GM19467 (cell line): ENCODE data around the gene LRRK2.
"Not testable (repeated sequence)": the region's sequence is repeated elsewhere in the genome, so short reads cannot be mapped to it uniquely, and the experiment has no call there.

Experiments used
- ATAC-seq: cut with Tn5 transposase; IDR thresholded peaks from one replicate; pipeline ENCODE4 v1.9.1; 2021; ENCODE audit warnings: mild to moderate bottlenecking, moderate library complexity; ENCODE audit not compliant: unreplicated experiment

LRRK2 gene

DNA sequence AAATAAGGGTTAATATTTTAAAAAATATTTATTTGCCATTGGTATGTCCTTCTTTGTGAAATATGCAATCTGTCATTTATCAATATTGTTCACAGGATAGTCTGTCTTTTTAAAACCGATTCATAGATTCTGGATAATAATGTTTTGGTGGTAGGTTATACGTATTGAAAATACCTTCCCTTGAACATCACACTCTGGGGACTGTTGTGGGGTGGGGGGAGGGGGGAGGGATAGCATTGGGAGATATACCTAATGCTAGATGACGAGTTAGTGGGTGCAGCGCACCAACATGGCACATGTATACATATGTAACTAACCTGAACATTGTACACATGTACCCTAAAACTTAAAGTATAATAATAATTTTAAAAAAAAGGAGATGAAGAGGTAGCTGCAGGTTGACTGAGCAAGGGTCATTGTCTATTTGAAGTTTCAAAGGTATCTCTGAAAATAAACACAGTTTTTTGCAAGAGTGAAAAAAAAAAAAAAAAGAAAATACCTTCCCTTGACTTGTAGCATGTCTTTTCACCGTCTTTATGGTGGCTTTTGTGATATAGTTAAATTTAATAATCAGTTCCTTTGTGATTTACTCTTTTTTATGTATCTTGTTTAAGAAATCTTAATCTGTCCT, 19.8 kb downstream of the LRRK2 start:
- ATAC-seq, result not testable (repeated sequence)

DNA sequence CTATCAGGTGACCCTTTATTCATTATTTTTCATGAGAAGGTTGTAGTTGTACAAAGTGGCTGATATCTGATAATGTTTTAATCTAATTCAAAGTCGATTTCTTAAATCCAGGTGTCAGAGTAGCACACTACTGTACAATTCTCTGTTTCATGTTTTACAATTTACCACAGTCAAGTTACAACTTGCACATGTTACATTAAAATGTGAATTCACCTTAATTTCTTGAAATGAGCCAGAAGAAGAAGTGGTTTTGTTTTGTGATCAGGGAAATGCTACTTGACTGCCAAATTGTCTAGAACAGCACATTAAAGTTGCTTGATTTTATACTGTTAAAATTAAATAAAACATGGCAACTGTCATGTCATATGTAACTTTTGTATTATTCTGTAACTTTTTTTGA, 23.2 kb downstream of the LRRK2 start:
- no peak for ATAC-seq

DNA sequence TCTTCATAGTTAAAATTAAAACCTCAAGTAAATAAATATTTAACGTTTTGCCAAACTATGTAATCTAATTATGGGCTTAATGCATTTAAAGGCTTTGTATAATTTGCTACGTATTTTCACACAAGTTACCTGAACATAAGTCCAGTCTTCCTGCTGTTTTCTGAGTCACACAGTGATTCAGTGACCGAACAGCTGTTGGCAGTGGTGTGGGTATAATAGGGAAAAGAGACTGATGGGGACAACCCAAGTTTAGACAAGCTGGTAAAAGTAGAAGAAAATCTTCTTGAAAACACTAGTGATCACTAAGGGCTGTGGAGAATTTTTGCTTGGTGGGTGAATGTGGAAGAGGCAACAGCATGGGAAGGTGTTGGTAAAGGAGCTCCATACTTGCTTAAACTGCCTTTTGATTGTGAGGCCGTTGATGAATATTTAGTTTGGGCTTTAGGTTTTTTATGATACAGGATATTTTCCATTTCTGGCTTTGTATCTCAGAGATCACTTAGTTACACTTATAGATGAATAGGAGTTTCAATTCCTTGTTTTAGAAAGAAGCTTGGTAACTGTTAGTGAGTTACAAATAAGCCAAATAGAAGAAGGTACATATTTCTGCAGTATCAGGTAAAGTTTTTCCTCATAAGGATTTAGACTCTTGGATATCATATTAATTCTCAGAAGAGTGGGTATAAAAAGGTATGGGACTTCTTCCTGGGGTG, 23.9 kb downstream of the LRRK2 start:
- no peak for ATAC-seq

DNA sequence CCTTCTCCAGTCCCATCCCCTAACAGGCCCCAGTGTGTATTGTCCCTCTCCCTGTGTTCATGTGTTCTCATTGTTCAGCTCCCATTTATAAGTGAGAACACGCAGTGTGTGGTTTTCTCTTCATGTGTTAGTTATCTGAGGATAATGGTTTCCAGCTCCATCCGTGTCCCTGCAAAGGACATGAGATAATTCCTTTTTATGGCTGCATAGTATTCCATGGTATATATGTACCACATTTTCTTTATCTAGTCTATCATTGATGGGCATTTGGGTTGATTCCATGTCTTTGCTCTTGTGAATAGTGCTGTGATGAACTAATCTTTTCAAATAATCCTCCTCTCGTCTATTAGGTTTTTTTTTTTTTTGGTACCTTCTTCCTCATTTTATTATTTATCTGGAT, 25.9 kb downstream of the LRRK2 start:
- not testable (repeated sequence) for ATAC-seq

DNA sequence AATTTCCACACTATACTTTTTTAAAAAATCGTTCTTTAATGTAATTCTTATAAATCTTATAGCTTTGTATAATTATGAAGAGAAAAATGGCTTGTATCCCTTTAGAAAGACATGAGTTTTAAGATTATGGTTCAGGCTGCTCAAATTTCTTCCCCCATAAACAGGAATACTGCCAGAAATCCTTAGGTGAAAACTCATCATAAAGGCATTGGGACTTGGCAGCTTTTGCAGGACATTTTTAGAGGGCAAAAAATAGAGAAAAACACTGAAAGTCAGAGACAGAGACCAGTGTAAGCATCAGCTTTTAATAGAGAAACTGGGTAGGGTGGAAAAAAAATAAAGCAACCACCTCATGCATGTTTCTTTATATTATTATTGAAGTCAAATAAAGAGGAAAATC, 29.1 kb downstream of the LRRK2 start:
- no peak for ATAC-seq

DNA sequence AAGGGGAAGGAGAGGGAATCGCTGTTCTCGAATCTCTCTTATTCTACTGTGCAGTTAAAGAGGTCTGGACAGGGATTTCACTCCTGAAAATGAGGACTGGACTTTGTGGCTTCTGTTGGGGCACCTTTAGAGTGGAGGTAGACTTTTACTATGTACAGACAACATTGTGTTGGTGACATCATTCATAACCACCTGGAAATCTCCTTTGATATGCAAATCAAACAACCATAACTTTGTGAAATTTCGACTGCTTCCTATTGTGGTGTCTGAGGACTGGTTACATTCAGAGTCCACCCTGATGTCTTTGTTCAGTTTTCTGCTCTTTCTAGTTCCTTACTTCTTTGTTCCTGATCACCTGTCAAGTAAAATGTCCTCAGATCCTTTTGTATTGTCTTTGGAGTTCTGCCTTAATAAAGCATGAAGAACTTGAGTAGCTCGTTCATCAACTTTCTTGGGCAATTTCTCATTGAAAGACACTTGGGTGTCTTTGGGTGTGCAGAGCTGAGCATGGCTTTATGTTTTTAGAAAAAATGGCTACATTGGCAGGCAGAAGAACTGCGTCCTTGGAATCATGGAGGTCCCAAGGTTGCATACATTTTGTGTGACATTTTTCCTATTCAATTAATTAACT, 29.8 kb downstream of the LRRK2 start:
- ATAC-seq, result no peak

DNA sequence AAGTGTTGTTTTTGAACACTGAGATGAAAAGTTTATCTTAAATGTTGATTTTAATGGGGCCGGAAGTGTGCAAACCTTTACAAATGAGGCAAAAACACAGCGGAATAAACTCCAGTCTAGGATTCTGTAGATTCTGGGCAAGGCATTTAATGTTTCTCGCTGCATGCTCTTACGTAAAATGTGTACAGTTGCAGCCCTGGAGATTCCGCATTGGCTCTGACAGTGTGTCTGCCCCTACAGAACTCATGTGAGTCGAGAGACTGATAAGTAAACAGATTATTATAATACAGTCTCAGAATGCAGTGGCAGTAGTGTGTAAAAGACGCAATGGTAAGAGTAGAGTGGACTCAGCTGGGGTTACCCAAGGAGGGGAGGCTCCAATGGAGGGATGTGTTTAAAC, 33.6 kb downstream of the LRRK2 start:
- ATAC-seq, result no peak

DNA sequence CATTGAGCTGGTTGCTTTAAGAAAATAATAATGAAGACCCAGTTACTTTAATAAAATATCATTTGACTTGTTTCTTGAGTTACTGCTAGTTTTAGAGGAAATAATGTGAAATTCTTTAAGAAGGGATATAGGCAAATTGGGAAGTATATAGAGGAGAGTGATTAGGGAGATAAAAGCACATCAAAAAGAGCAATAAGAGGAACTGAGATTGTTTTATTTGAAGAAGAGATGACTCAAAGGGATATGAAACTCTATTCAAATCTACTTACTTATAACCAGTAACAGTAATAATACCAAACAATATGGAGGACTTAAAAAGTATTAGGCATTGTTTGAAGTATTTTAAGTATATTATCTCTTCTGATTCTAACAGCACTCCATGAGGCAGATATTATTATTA, 37.1 kb downstream of the LRRK2 start:
- peak; percentile 62 for ATAC-seq

DNA sequence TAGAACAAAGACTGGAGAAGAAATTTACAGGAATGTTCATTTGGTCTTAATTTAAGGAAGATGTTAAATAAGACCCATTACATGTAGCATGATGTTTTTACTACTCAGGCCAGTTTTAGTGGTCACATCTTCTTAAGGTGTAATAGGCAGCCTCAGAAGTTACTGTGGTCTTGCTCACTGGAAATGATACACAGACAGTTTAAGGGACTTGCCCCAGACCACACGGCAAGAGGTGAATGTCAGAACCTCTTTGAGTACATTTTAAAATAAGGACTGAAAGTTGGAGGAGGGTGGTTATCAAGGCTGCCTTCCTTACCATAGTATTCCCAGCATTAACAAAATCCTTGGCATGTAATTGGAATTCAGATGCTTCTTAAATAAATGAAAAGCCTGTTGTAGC, 37.9 kb downstream of the LRRK2 start:
- peak; percentile 78 for ATAC-seq

DNA sequence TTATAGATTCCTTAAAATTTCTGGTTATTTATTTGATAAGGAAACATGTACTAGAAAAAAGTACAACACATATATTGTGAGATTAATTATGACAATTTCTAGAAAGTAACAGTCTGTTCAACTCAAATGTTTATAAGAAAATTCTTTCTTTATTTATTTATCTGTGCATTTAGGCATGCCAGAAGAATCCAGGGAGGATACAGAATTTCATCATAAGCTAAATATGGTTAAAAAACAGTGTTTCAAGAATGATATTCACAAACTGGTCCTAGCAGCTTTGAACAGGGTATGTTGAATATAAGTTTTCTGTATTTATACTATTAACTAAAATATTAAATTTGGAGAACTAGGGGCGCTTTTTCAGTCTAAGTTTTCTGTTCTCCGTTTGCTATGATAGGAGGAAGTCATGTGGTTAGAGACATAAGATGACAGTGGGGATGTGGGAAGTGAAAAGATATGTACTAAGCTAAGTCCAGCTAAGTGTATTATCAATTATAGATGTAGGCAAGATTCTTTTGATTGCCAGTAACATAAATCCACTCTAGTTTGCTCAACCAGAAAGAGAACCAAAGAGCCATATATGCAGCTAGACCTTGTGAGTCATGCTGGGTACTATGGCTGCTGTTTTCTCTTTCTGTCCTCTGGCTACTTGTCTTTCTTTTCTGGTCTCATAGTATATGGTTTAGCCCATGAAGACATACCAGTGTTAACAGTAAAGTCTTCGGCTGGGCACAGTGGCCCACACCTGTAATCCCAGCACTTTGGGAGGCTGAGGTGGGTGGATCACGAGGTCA, 39.0 kb downstream of the LRRK2 start:
- ATAC-seq, result no peak

DNA sequence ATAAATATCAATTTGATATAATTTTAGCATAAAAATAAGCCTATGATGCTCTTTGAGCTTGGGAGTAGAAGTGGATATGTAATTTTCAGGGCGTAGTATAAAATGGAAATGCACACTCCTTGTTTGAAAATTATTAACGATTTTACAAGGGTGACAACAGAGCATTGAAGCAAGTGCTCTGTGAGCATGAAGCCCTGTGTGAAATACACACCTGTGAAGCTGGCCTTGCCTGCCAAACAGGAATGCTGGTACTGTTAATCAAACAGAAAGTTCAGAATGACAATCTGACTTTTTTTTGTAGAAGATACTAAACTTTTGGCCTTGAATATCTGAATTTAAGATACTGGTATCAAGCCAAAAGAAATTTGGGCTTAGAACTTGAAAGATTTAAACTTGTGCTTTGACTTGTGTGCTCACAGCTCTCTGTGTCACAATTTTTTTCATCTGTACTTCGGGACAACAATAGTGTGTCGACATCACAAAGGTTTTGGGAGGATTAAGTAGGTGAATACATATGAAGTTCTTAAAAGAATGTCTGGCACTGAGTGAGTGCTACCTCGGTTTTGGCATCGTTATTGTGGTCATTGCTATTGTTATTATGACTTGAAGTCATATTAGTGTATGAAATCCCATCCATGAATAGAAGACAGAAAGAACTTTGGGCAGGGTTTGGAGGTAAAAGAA, 47.3 kb downstream of the LRRK2 start:
- no peak for ATAC-seq

DNA sequence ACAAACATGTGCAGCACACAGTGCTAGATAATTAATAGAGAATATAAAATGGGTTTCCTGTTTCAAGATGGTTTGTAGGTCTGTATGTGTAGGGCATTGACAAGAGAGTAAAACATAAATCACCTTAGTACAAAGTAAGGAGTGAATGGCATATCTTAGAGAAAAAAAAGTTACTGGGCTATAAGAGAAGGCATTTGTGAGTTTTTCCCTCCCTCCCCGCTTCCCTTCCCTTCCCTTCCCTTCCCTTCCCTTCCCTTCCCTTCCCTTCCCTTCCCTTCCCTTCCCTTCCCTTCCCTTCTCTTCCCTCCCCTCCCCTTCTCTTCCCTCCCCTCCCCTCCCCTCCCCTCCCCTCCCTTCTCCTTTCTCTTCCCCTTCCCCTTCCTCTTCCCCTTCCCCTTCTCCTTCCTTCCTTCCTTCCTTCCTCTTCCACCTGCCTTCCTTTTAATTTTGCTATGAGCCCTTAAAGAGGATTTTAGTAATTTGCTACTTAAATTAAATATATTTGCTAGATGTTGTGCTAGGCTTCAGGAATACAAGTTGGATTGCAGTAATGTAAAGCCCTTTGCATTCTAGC, 57.1 kb downstream of the LRRK2 start:
- no peak for ATAC-seq

DNA sequence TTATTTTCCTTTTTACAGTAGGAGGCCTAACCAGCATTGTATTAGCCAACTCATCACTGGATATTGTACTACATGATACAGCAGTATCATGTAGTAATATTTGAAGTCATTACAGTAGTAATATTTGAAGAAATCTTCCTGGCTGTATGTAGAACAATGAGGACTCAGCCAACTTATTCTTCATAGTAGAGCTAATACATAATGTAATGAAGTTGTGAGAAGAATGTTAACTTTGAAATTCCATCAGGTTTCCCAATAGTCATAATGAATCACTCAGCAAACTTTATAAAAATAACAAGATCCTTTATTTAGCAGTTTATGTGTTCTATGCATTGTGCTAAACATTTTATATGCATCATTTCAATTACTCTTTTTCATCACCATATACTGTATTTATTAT, 61.8 kb downstream of the LRRK2 start:
- ATAC-seq, result no peak

DNA sequence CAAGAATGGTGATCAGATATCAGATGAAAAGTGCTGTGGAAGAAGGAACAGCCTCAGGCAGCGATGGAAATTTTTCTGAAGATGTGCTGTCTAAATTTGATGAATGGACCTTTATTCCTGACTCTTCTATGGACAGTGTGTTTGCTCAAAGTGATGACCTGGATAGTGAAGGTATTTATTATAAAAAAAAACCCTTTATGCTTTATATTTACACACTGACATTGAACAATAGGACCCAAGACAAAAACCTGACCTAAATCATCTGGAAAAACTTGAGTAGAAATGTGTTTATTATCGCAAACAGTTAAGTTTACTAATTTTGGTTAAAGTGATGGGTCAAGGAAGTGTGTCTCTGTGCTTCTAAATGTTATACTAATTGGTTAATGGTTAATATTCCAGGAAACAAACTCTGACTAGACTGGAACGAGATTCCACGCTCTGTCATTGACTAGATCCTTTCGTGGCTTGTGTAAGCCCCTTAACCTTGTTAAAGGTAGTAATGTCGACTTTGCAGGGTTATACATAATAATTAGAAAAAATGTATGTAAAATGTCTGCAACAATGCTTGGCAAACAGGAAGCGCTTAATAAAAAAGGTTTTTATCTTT, 62.7 kb downstream of the LRRK2 start:
- ATAC-seq, result no peak

DNA sequence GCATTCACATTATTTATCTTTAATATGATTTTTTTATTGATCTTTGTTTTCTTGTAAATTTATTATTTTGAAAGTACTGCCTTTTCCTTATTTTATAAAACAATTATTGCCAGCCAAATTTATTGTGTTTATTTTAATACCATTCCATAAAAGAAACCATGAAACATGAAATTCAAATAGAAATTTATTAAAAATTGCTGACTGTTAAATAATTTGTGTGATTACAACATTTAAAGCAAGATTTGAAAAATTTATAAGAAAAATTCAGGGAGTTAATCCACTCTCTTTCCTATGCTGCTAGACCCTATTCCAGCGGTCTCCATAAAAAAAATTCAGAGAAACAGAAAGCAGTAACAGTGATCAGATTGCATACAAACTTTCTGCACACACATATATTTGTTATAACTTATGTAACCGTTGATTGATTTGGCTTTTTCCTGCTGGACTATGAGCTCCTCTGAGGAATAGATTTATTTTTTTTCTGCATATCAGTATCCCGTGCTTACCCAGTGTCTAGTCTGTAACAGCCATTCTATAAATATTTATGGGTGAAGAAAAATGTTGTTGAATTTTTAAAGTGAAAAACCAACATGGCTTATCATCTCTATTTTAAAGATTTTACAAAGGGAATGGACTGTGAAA, 68.1 kb downstream of the LRRK2 start:
- ATAC-seq, result no peak

DNA sequence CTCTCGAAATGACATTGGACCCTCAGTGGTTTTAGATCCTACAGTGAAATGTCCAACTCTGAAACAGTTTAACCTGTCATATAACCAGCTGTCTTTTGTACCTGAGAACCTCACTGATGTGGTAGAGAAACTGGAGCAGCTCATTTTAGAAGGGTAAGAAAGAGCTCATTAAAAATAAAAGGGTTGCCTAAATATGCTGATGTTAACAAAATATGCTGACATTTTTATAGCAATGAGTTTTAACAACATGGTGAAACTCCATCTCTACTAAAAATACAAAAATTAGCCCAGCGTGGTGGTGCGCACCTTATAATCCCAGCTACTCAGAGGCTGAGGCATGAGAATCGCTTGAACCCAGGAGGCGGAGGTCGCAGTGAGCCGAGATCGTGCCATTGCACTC, 73.5 kb downstream of the LRRK2 start:
- ATAC-seq, result no peak

DNA sequence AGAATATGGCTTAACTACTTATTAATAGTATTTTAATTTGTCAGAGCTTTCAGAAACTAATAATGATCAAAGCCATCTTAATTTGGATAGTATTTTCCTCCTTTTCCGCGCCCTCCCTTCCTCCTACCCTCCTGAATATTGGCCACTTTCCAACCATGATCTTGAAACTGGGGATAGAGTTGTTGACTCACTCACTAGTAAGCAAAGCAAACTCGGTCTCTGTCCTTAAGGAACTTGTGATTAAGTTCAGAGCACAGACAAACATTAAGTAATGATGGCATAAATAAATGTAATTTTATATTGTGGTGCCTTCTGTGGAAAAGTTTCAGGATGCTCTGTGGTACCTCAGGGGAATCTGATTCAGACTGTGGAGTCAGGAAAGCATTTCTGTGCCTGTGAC, 75.7 kb downstream of the LRRK2 start:
- no peak for ATAC-seq

DNA sequence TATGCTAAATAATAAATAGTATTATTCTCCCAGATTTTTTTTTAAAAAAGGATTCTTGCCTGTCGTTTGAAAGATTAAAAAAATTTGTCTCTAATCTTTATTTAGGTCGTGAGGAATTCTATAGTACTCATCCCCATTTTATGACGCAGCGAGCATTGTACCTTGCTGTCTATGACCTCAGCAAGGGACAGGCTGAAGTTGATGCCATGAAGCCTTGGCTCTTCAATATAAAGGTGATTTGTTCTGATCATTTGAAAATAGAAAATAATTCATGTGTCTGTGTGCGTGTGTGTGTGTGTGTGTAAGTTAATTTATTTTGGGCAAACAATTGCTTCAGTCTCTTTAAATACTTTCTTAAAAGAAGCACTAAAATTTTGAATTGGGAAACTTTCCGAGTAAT, 84.2 kb downstream of the LRRK2 start:
- ATAC-seq, result no peak

DNA sequence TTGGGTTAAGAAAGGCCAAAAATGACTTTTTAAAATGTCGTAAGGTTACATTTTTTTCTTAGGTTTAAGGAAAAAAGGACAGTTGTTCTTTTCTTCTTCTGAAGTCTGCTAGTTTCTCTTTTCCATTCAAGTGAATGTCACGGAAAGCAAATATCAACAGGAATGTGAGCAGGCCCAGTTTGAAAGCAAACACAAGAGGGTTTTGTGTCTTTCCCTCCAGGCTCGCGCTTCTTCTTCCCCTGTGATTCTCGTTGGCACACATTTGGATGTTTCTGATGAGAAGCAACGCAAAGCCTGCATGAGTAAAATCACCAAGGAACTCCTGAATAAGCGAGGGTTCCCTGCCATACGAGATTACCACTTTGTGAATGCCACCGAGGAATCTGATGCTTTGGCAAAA, 85.4 kb downstream of the LRRK2 start:
- ATAC-seq, result no peak

DNA sequence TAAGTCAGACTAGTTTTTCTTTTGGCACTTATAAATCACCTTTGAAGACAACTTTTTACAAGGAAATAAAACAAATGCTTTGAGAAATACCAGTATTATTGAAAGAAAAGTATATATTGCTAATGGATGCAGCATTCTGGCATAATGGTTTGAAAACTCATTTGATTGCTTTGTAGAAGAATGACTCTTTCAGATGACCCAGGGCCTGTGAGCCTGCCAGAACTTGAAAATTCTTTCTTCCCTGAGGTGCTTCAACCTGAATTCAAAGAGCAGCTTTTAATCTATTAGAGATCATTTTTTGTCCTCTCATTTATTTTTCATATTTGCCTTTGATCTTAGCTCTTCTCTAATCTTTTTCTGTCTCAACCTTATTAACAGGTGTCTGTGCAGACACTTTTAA, 87.4 kb downstream of the LRRK2 start:
- no peak for ATAC-seq
